Mucosa of stomach (tissue), 1 donor: ENCODE results near the gene HCAR3.
"Not testable (repeated sequence)": the region's sequence is repeated elsewhere in the genome, so short reads cannot be mapped to it uniquely, and the experiment has no call there.

Experiments used
- H3K27me3 ChIP-seq: one replicate; pipeline ENCODE4 v1.7.0; 2013; ENCODE audit warnings: mild to moderate bottlenecking, low read length; ENCODE audit not compliant: control insufficient read depth, insufficient read depth
- H3K36me3 ChIP-seq: one replicate; pipeline ENCODE4 v1.7.0; 2013; ENCODE audit warnings: low read length; ENCODE audit not compliant: control insufficient read depth, insufficient read depth
- H3K4me1 ChIP-seq: one replicate; pipeline ENCODE4 v1.7.0; 2013; ENCODE audit warnings: mild to moderate bottlenecking, low read length; ENCODE audit not compliant: control insufficient read depth, insufficient read depth
- H3K4me3 ChIP-seq: one replicate; pipeline ENCODE4 v1.7.0; 2013; ENCODE audit warnings: low read length
- H3K9ac ChIP-seq: one replicate; pipeline ENCODE4 v1.7.0; 2013; ENCODE audit warnings: mild to moderate bottlenecking, low read length, moderate library complexity
- H3K9me3 ChIP-seq: one replicate; pipeline ENCODE4 v1.7.0; 2013; ENCODE audit warnings: mild to moderate bottlenecking, low read length, moderate library complexity; ENCODE audit not compliant: control insufficient read depth
- donor health status: Pancreatic carcinoma.

The HCAR3 gene

GRCh38 chr12:122684297-122684813 is 32.3 kb downstream of the HCAR3 start:
- Histone ChIP-seq H3K9me3 (no peaks in the 10 kb centered on the region), H3K4me1 (peaks cover 5% of the 10 kb centered on the region), H3K4me3 (no peak overlapping the region), H3K27me3 (no peaks in the 10 kb centered on the region), H3K36me3 (no peaks in the 10 kb centered on the region), H3K9ac (no peak overlapping the region)

DNA sequence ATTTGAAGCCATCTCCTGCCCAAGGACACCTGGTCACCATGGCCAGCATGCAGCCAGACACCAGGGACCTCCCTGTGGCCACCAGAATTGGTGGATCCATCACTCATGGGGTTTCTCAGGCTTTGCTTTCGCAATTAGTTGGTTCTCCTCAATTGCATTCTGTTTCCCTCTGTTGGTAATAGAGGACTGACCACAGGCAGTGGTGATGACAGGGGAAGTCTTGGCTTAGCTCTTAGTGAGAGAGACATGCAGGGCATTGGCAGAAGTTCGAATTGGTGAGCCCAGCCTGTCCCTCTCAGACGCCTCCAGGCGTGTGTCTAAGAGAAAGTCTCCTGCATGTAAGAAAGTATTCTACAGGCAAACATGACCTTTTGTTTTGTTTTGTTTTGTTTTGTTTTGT is 34.8 kb downstream of the HCAR3 start:
- H3K9ac ChIP-seq, result no peak overlapping the region
- no peaks in the 10 kb centered on the region for H3K36me3 ChIP-seq
- no peaks in the 10 kb centered on the region for H3K27me3 ChIP-seq
- no peaks in the 10 kb centered on the region for H3K4me1 ChIP-seq
- H3K9me3 ChIP-seq, result no peaks in the 10 kb centered on the region
- H3K4me3 ChIP-seq, result no peak overlapping the region

DNA sequence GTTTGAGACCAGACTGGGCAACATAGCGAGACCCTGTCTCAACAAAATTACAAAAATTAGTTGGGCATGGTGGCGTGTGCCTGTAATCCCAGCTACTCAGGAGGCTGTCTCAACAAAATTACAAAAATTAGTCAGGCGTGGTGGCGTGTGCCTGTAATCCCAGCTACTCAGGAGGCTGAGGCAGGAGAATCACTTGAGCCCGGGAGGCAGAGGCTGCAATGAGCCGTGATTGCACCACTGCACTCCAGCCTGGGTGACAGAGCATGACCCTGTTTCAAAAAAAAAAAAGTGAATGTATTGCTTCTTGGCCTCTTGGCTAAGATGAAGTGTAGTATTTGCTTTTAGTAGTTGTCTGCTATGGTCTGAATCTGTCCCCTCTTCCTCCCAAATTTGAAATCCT is 35.6 kb downstream of the HCAR3 start:
- not testable (repeated sequence) for H3K4me1 ChIP-seq, H3K9ac ChIP-seq, H3K9me3 ChIP-seq, H3K27me3 ChIP-seq, H3K4me3 ChIP-seq, H3K36me3 ChIP-seq

- H3K9me3 ChIP-seq, H3K36me3 ChIP-seq, H3K4me3 ChIP-seq: not testable (repeated sequence)
Measured at GRCh38 chr12:122676781-122677180, 39.8 kb downstream of the HCAR3 start.

GRCh38 chr12:122676015-122676414 is 40.6 kb downstream of the HCAR3 start:
- not testable (repeated sequence) for H3K9me3 ChIP-seq, H3K4me3 ChIP-seq, H3K4me1 ChIP-seq, H3K36me3 ChIP-seq, H3K27me3 ChIP-seq, H3K9ac ChIP-seq

More at GRCh38 chr12:122676781-122677180, 39.8 kb downstream of the HCAR3 start:
- H3K4me1 ChIP-seq, H3K9ac ChIP-seq, H3K27me3 ChIP-seq: not testable (repeated sequence)

GRCh38 chr12:122672515-122672914 is 44.1 kb downstream of the HCAR3 start:
- H3K9me3 ChIP-seq, result no peaks in the 10 kb centered on the region
- H3K9ac ChIP-seq, result no peak overlapping the region
- H3K4me3 ChIP-seq, result no peak overlapping the region
- no peaks in the 10 kb centered on the region for H3K36me3 ChIP-seq
- H3K4me1 ChIP-seq, result no peaks in the 10 kb centered on the region
- no peaks in the 10 kb centered on the region for H3K27me3 ChIP-seq

DNA sequence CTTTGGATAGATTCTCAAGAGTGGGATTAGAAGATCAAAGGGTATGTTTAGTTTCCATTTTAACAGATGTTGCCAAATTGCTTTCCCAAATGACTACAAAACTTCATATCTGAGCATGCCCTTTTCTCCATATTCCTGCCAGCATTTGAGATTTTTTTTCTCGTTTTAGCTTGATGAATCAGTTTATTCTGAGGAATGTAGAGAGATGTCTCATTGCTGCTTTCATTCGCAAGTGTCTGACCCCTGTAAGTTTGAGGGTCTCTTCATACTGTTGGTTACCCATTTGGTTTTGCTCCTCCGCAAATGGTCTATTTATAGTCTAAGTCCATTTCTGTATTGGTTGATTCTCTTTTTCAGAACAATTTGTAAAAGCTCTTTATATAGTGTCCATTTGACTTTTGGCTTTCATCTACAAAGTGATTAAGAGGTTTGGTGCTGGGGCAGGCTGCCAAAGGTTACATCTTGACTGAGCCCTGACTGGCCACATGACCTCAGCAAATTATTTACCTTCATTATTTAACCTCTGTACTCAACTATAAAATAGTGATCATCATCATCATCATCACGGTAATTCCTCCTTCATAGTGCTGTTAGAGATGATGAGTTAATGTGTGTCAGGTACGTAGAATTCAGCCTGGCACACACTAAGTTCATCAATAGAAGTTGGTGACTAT is 47.1 kb downstream of the HCAR3 start:
- H3K9me3 ChIP-seq, result no peaks in the 10 kb centered on the region
- H3K9ac ChIP-seq, result no peak overlapping the region
- H3K4me1 ChIP-seq, result no peaks in the 10 kb centered on the region
- H3K27me3 ChIP-seq, result no peaks in the 10 kb centered on the region
- H3K36me3 ChIP-seq, result no peaks in the 10 kb centered on the region
- H3K4me3 ChIP-seq, result no peak overlapping the region

DNA sequence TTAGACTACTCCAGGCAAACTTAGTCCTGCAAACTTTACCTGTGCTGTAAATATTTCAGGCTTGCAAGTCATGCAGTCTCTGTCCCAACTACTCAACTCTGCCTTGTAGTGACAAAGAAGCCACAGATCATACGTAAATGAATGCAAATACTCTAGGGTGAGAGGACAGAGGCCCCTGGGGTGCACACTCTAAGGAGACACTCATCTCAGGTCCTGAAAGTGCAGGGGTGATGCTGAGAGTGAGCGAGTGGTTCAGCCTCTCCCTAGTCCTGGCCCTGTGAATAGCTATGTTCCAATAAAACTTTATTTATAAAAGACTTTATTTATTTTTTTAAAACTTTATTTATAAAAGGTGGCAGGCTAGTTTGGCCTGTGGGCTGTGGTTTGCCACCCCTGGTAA is 48.3 kb downstream of the HCAR3 start:
- Histone ChIP-seq H3K4me1 (no peaks in the 10 kb centered on the region), H3K36me3 (no peaks in the 10 kb centered on the region), H3K4me3 (no peak overlapping the region), H3K9me3 (no peaks in the 10 kb centered on the region), H3K27me3 (no peaks in the 10 kb centered on the region), H3K9ac (no peak overlapping the region)

DNA sequence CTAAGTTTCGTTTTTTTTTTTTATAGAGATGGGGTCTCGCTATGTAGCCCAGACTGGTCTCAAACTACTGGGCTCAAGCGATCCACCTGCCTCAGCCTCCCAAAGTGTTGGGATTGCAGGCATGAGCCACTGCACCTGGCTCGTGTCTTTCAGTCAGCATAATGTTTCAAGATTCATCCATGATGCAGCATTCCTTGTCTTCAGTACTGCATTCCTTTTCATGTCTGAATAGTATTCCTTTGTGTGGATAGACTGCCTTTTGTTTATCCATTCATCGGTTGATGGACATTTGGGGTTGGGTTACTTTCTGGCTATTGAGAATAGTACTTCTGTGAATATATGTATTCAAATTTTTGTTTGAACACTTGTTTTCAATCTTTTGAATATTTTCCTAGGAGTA is 50.9 kb downstream of the HCAR3 start:
- Histone ChIP-seq H3K4me3 (no peak overlapping the region), H3K27me3 (no peaks in the 10 kb centered on the region), H3K4me1 (no peaks in the 10 kb centered on the region), H3K9me3 (no peaks in the 10 kb centered on the region), H3K9ac (no peak overlapping the region), H3K36me3 (no peaks in the 10 kb centered on the region)

DNA sequence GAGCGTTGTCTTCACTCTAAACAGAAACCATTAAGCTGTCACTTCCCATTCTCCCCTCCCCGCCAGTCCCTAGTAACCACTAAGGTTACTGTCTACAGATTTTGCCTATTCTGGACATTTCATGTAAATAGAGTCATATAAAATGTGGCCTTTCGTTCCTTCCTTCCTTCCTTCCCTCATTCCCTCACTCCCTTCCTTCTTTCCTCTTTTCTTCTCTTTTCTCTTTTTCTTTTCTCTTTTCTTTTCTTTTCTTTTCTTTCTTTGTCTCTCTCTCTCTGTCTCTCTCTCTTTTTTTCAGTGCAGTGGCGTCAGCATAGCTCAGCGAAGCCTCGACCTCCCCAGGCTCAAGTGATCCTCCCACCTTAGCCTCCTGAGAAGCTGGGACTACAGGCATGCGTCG is 51.3 kb downstream of the HCAR3 start:
- Histone ChIP-seq H3K4me3 (no peak overlapping the region), H3K4me1 (no peaks in the 10 kb centered on the region), H3K36me3 (no peaks in the 10 kb centered on the region)

More for the DNA sequence above, 51.3 kb downstream of the HCAR3 start:
- H3K27me3 ChIP-seq, result no peaks in the 10 kb centered on the region
- H3K9me3 ChIP-seq, result no peaks in the 10 kb centered on the region
- H3K9ac ChIP-seq, result no peak overlapping the region
